ENCODE results near the gene OPA1.

Gene OPA1

GRCh38 chr3:193592841-193593667 is at the start of gene OPA1:
Gene OPA1 (plus strand): TSS chr3:193593208. CDS start chr3:193593378, 170 bp downstream.
- H3K4me1 Mint-ChIP-seq, result peaks cover 42% of the 10 kb centered on the region
- peaks cover 18% of the 10 kb centered on the region for H3K36me3 Mint-ChIP-seq
- peak; percentile 94 for DNase-seq
- no peaks in the 10 kb centered on the region for H3K27me3 Mint-ChIP-seq
- CTCF ChIA-PET, result no interaction called here
- H3K9me3 Mint-ChIP-seq, result no peaks in the 10 kb centered on the region
- H3K27ac Mint-ChIP-seq, result peak within 1 kb of the TSS; percentile 93
- peak within 1 kb of the TSS; percentile 89 for H3K4me3 Mint-ChIP-seq

GRCh38 chr3:193544289-193544688 is 48.7 kb upstream of the OPA1 start:
- Mint-ChIP-seq H3K27ac (no peak overlapping the region), H3K36me3 (no peaks in the 10 kb centered on the region), H3K4me1 (no peaks in the 10 kb centered on the region), H3K4me3 (no peak overlapping the region), H3K9me3 (peaks cover 2% of the 10 kb centered on the region), H3K27me3 (no peaks in the 10 kb centered on the region)
- CTCF ChIA-PET, result no interaction called here
- DNase-seq, result no peak

- H3K4me1 Mint-ChIP-seq, result no peaks in the 10 kb centered on the region
- H3K27me3 Mint-ChIP-seq, result no peaks in the 10 kb centered on the region
- peaks cover 2% of the 10 kb centered on the region for H3K9me3 Mint-ChIP-seq
- CTCF ChIA-PET, result no interaction called here
- no peak overlapping the region for H3K27ac Mint-ChIP-seq
- DNase-seq, result no peak
- no peak overlapping the region for H3K4me3 Mint-ChIP-seq
- H3K36me3 Mint-ChIP-seq, result no peaks in the 10 kb centered on the region
Observed at GRCh38 chr3:193545304-193545703, 47.7 kb upstream of the OPA1 start.

GRCh38 chr3:193546129-193546528 is 46.9 kb upstream of the OPA1 start:
- H3K9me3 Mint-ChIP-seq, result peaks cover 2% of the 10 kb centered on the region
- H3K36me3 Mint-ChIP-seq, result no peaks in the 10 kb centered on the region
- no peaks in the 10 kb centered on the region for H3K27me3 Mint-ChIP-seq
- H3K27ac Mint-ChIP-seq, result no peak overlapping the region
- DNase-seq, result no peak
- H3K4me3 Mint-ChIP-seq, result no peak overlapping the region
- CTCF ChIA-PET, result no interaction called here
- no peaks in the 10 kb centered on the region for H3K4me1 Mint-ChIP-seq

GRCh38 chr3:193548406-193548805 is 44.6 kb upstream of the OPA1 start:
- Mint-ChIP-seq H3K27me3 (no peaks in the 10 kb centered on the region), H3K36me3 (no peaks in the 10 kb centered on the region), H3K4me1 (no peaks in the 10 kb centered on the region), H3K4me3 (no peak overlapping the region), H3K9me3 (peaks cover 2% of the 10 kb centered on the region), H3K27ac (no peak overlapping the region)
- DNase-seq, result no peak
- CTCF ChIA-PET, result no interaction called here

GRCh38 chr3:193552923-193553322 is 40.1 kb upstream of the OPA1 start:
- CTCF ChIA-PET, result no interaction called here
- Mint-ChIP-seq H3K9me3 (no peaks in the 10 kb centered on the region), H3K27me3 (peaks cover 6% of the 10 kb centered on the region), H3K27ac (no peak overlapping the region), H3K4me3 (no peak overlapping the region), H3K4me1 (no peaks in the 10 kb centered on the region), H3K36me3 (no peaks in the 10 kb centered on the region)
- no peak for DNase-seq

- Mint-ChIP-seq H3K27me3 (peaks cover 6% of the 10 kb centered on the region), H3K4me3 (no peak overlapping the region), H3K9me3 (no peaks in the 10 kb centered on the region), H3K4me1 (no peaks in the 10 kb centered on the region), H3K36me3 (no peaks in the 10 kb centered on the region), H3K27ac (no peak overlapping the region)
- CTCF ChIA-PET, result no interaction called here
- DNase-seq, result no peak
Observed at GRCh38 chr3:193553586-193553985, 39.4 kb upstream of the OPA1 start.

- CTCF ChIA-PET, result no interaction called here
- H3K27me3 Mint-ChIP-seq, result peaks cover 6% of the 10 kb centered on the region
- no peak within 1 kb of the TSS for H3K4me3 Mint-ChIP-seq
- H3K9me3 Mint-ChIP-seq, result no peaks in the 10 kb centered on the region
- H3K4me1 Mint-ChIP-seq, result no peaks in the 10 kb centered on the region
- no peak within 1 kb of the TSS for H3K27ac Mint-ChIP-seq
- H3K36me3 Mint-ChIP-seq, result no peaks in the 10 kb centered on the region
- DNase-seq, result no peak
Observed at GRCh38 chr3:193554811-193555210, 38.2 kb upstream of the OPA1 start, which contains the start of gene ATP13A4. Gene ATP13A4 (minus strand): TSS chr3:193554895. CDS start chr3:193554799, 96 bp downstream.

- Mint-ChIP-seq H3K27ac (no peak overlapping the region), H3K4me3 (no peak overlapping the region), H3K27me3 (peaks cover 6% of the 10 kb centered on the region), H3K36me3 (no peaks in the 10 kb centered on the region), H3K4me1 (no peaks in the 10 kb centered on the region), H3K9me3 (no peaks in the 10 kb centered on the region)
- DNase-seq, result no peak
- CTCF ChIA-PET, result interaction anchor here (1.2 kb wide), 1 partner anchor 16 kb away, joined by 3 read pairs; no protein-coding TSS in a partner anchor
Observed at GRCh38 chr3:193556841-193557240, 36.2 kb upstream of the OPA1 start.

GRCh38 chr3:193559100-193559499 is 33.9 kb upstream of the OPA1 start:
- H3K4me1 Mint-ChIP-seq, result no peaks in the 10 kb centered on the region
- no peak overlapping the region for H3K4me3 Mint-ChIP-seq
- CTCF ChIA-PET, result no interaction called here
- H3K9me3 Mint-ChIP-seq, result no peaks in the 10 kb centered on the region
- no peak overlapping the region for H3K27ac Mint-ChIP-seq
- no peaks in the 10 kb centered on the region for H3K36me3 Mint-ChIP-seq
- no peak for DNase-seq
- H3K27me3 Mint-ChIP-seq, result peaks cover 6% of the 10 kb centered on the region

- H3K4me3 Mint-ChIP-seq, result no peak overlapping the region
- CTCF ChIA-PET, result no interaction called here
- H3K27me3 Mint-ChIP-seq, result no peaks in the 10 kb centered on the region
- no peaks in the 10 kb centered on the region for H3K36me3 Mint-ChIP-seq
- no peaks in the 10 kb centered on the region for H3K4me1 Mint-ChIP-seq
- no peak for DNase-seq
- H3K9me3 Mint-ChIP-seq, result no peaks in the 10 kb centered on the region
- H3K27ac Mint-ChIP-seq, result no peak overlapping the region
Observed at GRCh38 chr3:193560091-193560490, 32.9 kb upstream of the OPA1 start.

- H3K4me1 Mint-ChIP-seq, result no peaks in the 10 kb centered on the region
- H3K36me3 Mint-ChIP-seq, result no peaks in the 10 kb centered on the region
- H3K27me3 Mint-ChIP-seq, result no peaks in the 10 kb centered on the region
- CTCF ChIA-PET, result no interaction called here
- H3K27ac Mint-ChIP-seq, result no peak overlapping the region
- H3K4me3 Mint-ChIP-seq, result no peak overlapping the region
- no peak for DNase-seq
- H3K9me3 Mint-ChIP-seq, result no peaks in the 10 kb centered on the region
Observed at GRCh38 chr3:193560870-193561269, 32.1 kb upstream of the OPA1 start.

- CTCF ChIA-PET, result no interaction called here
- DNase-seq, result no peak
- Mint-ChIP-seq H3K27me3 (no peaks in the 10 kb centered on the region), H3K4me3 (no peak overlapping the region), H3K4me1 (no peaks in the 10 kb centered on the region), H3K9me3 (no peaks in the 10 kb centered on the region), H3K36me3 (no peaks in the 10 kb centered on the region), H3K27ac (no peak overlapping the region)
Observed at GRCh38 chr3:193563426-193563825, 29.6 kb upstream of the OPA1 start.

GRCh38 chr3:193564012-193564411 is 29.0 kb upstream of the OPA1 start:
- H3K27me3 Mint-ChIP-seq, result no peaks in the 10 kb centered on the region
- no peak overlapping the region for H3K4me3 Mint-ChIP-seq
- H3K4me1 Mint-ChIP-seq, result no peaks in the 10 kb centered on the region
- H3K36me3 Mint-ChIP-seq, result no peaks in the 10 kb centered on the region
- CTCF ChIA-PET, result no interaction called here
- H3K9me3 Mint-ChIP-seq, result no peaks in the 10 kb centered on the region
- no peak for DNase-seq
- no peak overlapping the region for H3K27ac Mint-ChIP-seq

GRCh38 chr3:193569119-193569518 is 23.9 kb upstream of the OPA1 start:
- Mint-ChIP-seq H3K27ac (no peak overlapping the region), H3K4me3 (no peak overlapping the region), H3K4me1 (no peaks in the 10 kb centered on the region), H3K27me3 (no peaks in the 10 kb centered on the region), H3K36me3 (no peaks in the 10 kb centered on the region), H3K9me3 (no peaks in the 10 kb centered on the region)
- DNase-seq, result no peak
- CTCF ChIA-PET, result interaction anchor here (1.0 kb wide), 1 partner anchor 516 kb away, joined by 3 read pairs; no protein-coding TSS in a partner anchor

Measured in activated naive CD4-positive, alpha-beta T cell treated with anti-CD3 and anti-CD28 coated beads, Interleukin-2, amount 10 ng/mL, durations not matched to agents 7 days and 5 days (primary cell).